GM19395 (cell line): Measurements from ENCODE around the gene STMN3.
"Not testable (repeated sequence)": the region's sequence is repeated elsewhere in the genome, so short reads cannot be mapped to it uniquely, and the experiment has no call there.

Experiments
- ATAC-seq: cut with Tn5 transposase; IDR thresholded peaks from one replicate; pipeline ENCODE4 v1.9.1; 2021; ENCODE audit warnings: mild to moderate bottlenecking, moderate library complexity; ENCODE audit not compliant: unreplicated experiment

Gene STMN3

DNA sequence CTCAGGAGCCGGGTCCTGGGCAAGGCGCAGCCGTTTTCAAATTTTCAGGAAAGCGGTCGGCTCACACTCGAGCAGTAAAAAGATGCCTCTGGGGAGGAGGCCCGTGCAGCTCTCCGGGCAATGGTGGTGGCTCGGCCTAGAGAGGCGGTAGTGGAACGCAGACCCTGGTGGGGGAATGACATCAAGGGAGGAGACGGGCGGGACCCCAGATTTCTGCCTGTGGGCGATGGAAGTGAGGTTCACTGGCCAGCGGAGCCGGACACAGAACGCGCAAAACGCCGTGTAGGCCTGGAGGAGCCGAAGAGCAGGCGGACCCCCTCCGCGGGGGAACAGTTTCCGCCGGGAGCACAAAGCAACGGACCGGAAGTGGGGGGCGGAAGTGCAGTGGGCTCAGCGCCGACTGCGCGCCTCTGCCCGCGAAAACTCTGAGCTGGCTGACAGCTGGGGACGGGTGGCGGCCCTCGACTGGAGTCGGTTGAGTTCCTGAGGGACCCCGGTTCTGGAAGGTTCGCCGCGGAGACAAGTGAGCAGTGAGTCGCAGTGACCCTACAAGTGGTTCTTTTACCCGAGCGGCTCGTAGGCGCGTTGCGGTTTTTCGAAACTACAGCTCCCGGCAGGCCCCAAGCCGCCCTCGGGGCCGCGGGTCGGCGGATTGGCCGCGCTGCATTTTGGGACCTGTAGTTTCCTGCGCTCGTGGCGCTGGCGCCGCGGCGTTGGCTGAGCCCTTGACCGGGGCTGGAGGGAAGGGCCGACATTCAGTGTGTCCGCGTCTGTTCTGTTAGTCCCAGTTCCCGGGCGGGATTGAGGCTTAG, 4.9 kb upstream of the STMN3 start, which contains the start of gene RTEL1:
Gene RTEL1, plus strand, starts transcription at position 376 of the 812 bp plus-strand sequence. CDS start 1,091 bp downstream, outside the sequence.
- ATAC-seq: peak; percentile 84

DNA sequence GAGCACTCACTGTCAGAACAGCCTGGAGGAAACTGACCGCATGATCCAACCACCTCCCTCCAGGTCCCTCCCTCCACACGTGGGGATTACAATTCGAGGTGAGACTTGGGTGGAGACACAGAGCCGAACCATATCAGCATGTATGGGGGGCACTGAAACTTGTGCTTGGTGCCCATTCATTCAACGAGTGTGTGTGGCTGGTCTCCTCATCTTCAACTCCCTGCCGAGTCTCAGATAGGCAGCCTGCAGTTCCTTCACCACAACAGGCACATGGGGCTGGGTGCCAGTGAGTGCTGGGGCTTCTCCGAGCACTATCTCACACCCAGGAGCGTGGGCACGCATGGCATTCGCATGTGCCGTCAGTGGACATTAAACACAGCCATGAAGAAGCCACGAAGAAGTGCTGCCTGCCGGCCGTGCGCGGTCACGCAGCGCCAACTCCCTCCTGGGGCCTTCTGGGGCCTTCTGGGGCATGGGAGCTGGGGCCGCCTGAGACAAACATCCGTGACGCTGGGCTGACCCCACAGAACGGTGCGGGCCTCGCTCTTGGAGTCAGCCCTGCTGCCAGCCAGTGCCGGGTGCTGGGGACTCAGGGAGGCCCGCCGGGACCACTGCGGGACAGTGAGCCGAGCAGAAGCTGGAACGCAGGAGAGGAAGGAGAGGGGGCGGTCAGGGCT, 4.2 kb upstream of the STMN3 start:
- no peak for ATAC-seq

- ATAC-seq: no peak
These were observed 3.2 kb upstream of the STMN3 start for GRCh38 chr20:63656451-63656850.

DNA sequence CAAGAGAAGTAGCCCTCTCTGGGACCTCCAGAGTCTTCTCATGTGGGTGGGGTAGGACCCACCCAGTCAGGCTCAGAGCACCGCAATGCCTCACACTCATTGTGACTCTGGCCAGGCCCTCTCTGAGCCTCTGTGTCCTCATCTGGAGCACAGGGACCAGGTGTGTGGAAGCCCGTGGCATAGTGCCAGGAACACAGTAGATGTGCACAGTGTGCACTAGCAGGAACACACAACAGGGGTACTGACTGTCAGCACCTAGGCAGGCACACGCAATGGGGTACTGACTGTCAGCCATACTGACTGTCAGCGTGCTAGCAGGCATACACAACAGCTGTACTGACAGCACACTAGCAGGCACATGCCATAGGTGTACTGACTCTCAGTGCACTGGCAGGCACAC, 2.0 kb upstream of the STMN3 start:
- no peak for ATAC-seq

- ATAC-seq: no peak
These were observed 897 bp upstream of the STMN3 start for GRCh38 chr20:63653974-63654668.

GRCh38 chr20:63652192-63652980, 838 bp downstream of the STMN3 start:
- ATAC-seq: no peak

DNA sequence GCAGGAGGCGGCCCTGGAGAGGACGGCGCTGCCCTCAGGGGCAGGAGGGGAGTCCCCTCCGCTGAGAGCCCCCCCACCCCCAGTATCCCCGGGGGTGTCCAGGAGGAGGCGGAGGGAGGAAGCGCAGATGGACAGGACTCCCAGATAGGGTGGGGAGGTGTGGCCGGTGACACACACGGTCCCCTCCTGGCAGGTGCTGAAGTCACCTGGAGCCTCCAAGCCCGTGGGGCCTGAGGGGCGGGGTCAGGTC, 1.4 kb downstream of the STMN3 start:
- ATAC-seq: no peak

DNA sequence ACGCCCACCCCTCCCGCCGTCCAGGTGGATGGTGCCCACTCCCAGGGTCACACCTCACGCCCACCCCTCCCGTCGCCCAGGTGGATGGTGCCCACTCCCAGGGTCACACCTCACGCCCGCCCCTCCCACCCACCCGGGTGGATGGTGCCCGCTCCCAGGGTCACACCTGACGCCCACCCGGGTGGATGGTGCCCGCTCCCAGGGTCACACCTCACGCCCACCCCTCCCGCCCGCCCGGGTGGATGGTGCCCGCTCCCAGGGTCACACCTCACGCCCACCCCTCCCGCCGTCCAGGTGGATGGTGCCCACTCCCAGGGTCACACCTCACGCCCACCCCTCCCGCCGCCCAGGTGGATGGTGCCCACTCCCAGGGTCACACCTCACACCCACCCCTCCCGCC, 2.7 kb downstream of the STMN3 start:
- ATAC-seq: not testable (repeated sequence)

GRCh38 chr20:63648895-63649589, 4.2 kb downstream of the STMN3 start:
- ATAC-seq: no peak

- no peak for ATAC-seq
These were observed 5.0 kb downstream of the STMN3 start for GRCh38 chr20:63648190-63648589.

GRCh38 chr20:63645218-63645617, 8.0 kb downstream of the STMN3 start:
- no peak for ATAC-seq

DNA sequence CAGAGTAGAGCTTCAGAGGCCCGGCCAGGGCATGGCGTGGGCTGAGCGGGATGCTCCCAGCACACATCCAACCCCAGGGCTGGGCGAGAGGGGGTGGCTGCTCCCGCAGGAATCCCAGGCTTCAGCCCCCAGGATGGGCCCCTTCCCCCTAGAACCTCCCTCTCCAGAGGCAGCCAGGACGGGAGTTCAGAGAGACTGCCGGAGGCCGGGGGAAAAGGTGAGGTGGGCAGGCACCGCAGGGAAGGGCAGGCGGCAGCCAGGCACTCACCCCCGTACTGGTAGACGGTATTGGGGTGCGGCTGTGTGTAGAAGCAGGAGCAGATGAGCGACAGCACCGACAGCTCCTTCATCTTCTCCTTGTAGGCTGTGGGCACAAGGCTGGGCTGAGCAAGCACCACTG, 9.3 kb downstream of the STMN3 start:
- no peak for ATAC-seq

DNA sequence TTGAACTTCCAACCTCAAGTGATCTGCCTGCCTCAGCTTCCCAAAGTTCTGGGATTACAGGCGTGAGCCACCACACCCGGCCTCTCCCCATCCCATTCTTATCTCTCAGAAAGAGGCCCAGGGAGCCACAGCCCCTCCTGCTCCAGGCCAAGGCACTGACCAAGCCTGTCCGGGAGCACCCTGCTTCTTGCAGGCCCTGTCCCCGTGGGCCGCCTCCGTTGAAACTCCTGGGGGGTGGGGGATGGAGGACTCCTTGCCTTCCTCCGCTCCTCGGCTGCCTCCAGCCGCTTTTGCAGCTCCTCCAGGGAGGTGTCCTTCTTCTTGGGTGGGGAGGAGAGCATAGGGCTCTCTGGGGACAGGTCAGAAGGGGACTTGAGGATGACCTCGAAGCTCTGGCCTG, 9.7 kb downstream of the STMN3 start:
- no peak for ATAC-seq

DNA sequence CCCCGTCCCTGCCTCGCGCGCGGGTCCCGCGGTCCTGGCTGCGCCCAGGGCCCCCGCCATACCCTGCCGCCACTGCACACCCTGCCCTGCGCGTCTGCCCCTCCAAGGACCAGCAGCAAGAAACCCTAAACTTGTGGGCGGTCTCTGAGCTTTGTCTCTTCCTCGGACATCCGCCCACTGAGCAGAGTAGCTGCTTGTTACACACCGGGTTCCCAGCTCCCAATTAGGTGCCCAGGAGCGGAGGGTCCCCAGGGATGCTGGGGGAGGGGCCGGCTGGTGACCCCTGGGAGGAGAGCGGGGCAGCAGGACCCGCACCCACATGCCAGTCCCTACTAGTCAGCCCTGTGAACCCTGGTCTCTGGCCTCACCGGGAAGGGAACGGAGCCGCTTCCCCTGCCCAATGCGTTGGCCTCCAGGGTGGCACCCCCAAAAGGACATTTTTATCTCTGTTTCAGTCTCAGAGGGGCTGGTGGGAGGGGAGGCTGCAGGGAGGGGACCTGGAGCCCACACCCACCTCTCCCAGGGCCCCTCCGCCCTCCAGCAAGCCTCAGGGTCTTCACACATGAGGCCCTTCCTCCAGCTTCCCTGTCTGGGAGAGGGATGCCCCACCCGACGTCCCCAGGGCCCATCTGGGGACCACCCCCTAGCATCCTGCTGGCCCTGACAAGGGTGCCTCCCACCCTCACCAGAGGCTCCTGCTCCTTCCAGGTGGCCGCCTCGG, 10.5 kb downstream of the STMN3 start:
- ATAC-seq: peak; percentile 9

DNA sequence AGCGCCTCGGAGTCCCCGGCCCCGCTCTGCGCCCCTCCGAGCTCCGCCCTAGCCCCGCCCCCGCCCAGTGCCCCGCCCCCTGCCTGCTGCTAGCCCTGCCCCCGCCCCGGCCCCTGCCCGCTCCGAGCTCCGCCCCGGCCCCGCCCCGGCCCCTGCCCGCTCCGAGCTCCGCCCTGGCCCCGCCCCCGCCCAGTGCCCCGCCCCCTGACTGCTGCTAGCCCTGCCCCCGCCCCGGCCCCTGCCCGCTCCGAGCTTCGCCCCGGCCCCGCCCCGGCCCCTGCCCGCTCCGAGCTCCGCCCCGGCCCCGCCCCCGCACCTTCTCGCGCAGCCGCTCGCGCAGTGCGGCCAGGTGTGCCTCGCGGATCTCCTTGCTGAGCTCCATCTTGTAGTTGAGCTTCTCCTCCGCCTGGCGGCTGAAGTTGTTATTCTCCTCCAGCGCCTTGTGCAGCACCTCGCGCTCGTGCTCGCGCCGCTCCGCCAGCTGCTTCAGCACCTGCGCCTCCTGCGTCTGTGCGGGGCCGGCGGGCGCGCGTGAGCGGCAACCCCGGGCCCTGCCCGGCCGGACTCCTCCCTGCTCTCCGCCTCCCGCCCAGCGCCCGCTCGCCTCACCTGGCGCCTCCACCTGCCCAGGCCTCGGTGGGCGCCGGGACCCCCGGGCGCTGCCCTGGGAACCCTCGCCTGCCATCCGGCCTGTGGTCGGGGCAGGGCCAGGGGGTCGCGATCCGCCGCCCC, 11.3 kb downstream of the STMN3 start:
- peak; percentile 65 for ATAC-seq

DNA sequence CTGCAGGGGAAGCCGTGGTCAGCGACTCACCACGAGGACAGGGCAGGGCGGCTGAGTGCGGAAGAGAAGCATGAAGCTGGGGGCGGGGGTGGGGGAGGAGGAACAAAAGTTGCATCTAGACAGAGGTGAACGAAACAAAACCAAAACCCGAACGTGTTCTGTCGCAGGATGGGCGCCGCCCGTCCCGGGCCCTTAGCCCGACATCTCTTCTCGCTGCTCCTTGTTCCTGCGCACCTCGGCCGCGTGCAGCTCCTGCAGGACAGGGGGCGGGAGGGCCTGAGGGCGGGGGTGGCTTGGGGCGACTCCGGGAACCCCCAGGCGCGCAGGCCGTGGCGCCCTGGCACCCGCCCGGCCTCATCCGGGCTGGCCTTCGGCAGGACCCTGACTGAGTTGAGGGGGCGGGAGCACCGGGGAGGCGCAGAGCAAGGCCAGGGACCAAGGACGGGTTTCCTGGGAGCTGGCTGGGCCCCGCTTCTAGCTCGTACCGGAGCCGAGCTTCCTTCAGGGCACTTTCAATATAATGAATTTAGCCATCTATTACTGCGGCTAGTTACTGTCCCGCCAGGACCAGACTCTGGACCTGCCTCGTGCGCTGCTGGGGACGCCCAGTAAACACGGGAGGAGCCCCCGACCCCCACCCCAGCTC, 12.0 kb downstream of the STMN3 start:
- no peak for ATAC-seq

- ATAC-seq: not testable (repeated sequence)
These were observed 12.5 kb downstream of the STMN3 start for GRCh38 chr20:63640686-63641085.

DNA sequence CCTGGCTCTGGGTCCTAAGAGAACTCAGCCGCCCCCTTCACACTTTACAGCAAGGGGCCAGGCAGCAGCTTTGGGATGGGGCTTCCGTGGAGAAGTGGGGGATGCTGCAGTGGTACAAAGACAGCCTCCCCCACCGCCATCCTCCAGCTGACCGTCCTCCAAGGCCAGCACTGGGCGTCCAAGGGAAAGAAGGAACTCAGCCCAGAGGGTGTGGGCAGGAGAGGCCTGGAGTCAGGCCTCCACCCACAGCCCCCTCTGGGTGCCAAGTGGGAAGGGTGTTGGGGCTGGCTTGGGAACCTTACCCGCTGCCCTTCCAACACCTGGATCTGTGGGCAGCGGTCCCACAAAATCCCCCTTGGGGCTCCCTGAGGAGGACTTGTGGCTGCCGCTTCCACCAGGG, 13.1 kb downstream of the STMN3 start:
- no peak for ATAC-seq
